ENCODE results near the gene C1GALT1.

DNA sequence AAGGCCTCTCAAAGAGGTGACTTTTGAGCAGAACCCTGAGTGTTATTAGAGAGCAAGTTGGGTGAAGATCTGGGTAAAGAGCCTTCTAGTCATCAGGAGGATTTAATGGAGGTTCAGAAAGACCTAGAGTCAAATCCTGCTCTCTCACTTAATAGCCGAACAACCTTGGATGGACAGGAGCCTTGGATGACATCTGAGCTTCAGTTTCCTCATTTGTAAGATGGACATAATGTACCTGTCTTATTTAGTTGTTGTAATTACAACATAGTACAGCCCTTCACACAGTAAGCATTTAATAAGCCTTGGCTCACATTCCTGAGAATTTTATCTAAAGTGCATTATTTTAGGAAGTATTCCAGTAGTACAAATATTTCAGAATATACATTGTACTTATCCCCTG is 57.0 kb downstream of the C1GALT1 start:
- TF ChIP-seq POLR2AphosphoS5 (IDR thresholded peaks at IDR 0.05; ENCODE audit: borderline replicate concordance, low read depth, low read length) (no peak), EZH2 (IDR thresholded peaks at IDR 0.05) (no peak), FOXP2 (optimal IDR thresholded peaks at IDR 0.05; ENCODE audit: control extremely low read depth, extremely low read length, insufficient read depth) (no peak)
